Calu3 (cell line): ENCODE results near the gene KLK6. TPM values are rescaled to one million over a fixed set of nuclear protein-coding genes. Genes with fewer than 3 reads are reported as not detected.

ENCODE experiments used
- BruUV-seq: library from RNA; stranded (reverse); fragments of 400-500 nt; replicated peaks from 2 replicates; lab custom pipeline; 2021; lab: Mats Ljungman, UMichigan
- CTCF ChIA-PET: fragments of 300-600 bp; sonication (Branson Sonifier 250); formaldehyde crosslinking; loops from one replicate; lab custom pipeline; 2022; ENCODE audit warnings: antibody characterized with exemption; lab: Charles Lee
- DNase-seq: peaks from one replicate; pipeline ENCODE4 v3.0.0; 2022
- H3K27ac Mint-ChIP-seq: one replicate; pipeline ENCODE4 v1.8.0; 2022; ENCODE audit warnings: mixed read lengths; ENCODE audit not compliant: unreplicated experiment
- H3K27me3 Mint-ChIP-seq: one replicate; pipeline ENCODE4 v1.8.0; 2022; ENCODE audit warnings: mixed read lengths; ENCODE audit not compliant: unreplicated experiment
- H3K36me3 Mint-ChIP-seq: one replicate; pipeline ENCODE4 v1.8.0; 2022; ENCODE audit warnings: mild to moderate bottlenecking, moderate library complexity, mixed read lengths; ENCODE audit not compliant: insufficient read depth, unreplicated experiment
- H3K4me1 Mint-ChIP-seq: one replicate; pipeline ENCODE4 v1.8.0; 2022; ENCODE audit warnings: mild to moderate bottlenecking, low read depth, mixed read lengths; ENCODE audit not compliant: unreplicated experiment
- H3K4me3 Mint-ChIP-seq: one replicate; pipeline ENCODE4 v1.8.0; 2022; ENCODE audit warnings: mild to moderate bottlenecking, low read depth, moderate library complexity, mixed read lengths; ENCODE audit not compliant: unreplicated experiment
- H3K9me3 Mint-ChIP-seq: one replicate; pipeline ENCODE4 v1.8.0; 2022; ENCODE audit warnings: low read depth, mixed read lengths; ENCODE audit not compliant: unreplicated experiment
- intact Hi-C: fragments of 100-400 bp; cut with micrococcal nuclease; formaldehyde crosslinking; loops from one replicate; pipeline ENCODE4 v1.10.0; 2022; ENCODE audit not compliant: unreplicated experiment
- total RNA-seq: library from RNA; stranded (reverse); gene quantifications from 2 replicates; pipeline ENCODE4 v1.2.3, GENCODE V29; 2022
- TF ChIP-seq, protein P1 (sequence below): fragments of 200-600 bp; IDR thresholded peaks from one replicate; pipeline ENCODE4 v1.8.0; 2022; ENCODE audit warnings: antibody characterized with exemption; ENCODE audit not compliant: unreplicated experiment

Gene KLK6
- total RNA-seq, 1 experiment from 2014 or later = 269 TPM

DNA sequence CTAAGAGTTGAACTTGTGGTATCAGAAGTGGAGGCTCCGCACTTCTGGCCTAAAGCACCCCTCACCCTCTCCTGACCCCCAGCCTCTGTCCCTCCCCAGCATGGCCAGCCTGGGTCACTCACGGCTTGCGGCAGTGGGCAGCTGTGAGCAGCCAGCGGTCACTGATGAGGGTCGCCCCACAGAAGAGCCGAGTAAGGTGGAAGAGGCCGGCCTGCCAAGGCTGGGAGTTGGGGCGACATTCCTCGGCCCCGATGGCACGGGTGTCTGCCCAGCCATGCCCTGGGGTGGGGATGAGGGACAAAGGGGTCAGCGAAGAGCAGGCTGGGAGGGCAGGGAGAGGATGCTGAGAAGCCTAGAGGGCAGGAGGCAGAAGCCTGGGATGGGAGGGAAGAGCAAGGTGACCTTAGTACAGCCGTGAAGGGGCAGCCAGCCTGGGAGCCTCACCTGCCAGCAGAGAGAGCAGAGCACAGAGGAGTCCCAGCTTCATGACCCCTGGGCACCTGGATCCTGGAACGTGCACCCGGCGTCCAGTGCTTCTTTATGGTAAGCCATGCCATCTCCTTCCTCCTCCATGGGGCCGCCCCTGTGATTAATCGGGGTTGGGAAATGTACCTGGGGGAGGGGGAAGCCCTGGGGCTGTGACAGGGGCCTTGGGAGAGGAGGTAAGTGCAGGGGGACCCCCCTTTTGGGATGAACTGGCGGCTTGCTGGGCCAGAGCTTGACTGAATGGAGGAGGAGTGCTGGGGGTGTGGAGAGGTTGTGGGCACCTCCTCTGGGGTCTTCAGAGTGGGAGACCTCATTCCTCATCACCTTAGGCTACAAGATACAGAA, 39.9 kb upstream of the KLK6 start:
- TF ChIP-seq, protein P1, sequence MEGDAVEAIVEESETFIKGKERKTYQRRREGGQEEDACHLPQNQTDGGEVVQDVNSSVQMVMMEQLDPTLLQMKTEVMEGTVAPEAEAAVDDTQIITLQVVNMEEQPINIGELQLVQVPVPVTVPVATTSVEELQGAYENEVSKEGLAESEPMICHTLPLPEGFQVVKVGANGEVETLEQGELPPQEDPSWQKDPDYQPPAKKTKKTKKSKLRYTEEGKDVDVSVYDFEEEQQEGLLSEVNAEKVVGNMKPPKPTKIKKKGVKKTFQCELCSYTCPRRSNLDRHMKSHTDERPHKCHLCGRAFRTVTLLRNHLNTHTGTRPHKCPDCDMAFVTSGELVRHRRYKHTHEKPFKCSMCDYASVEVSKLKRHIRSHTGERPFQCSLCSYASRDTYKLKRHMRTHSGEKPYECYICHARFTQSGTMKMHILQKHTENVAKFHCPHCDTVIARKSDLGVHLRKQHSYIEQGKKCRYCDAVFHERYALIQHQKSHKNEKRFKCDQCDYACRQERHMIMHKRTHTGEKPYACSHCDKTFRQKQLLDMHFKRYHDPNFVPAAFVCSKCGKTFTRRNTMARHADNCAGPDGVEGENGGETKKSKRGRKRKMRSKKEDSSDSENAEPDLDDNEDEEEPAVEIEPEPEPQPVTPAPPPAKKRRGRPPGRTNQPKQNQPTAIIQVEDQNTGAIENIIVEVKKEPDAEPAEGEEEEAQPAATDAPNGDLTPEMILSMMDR = no peak
- no peak for DNase-seq
- no TSS peak for BruUV-seq
- H3K9me3 Mint-ChIP-seq = no peaks in the 10 kb centered on the region
- H3K36me3 Mint-ChIP-seq = peaks cover 11% of the 10 kb centered on the region
- H3K27ac Mint-ChIP-seq = no peak overlapping the region
- intact Hi-C loops = no loop called here
- H3K27me3 Mint-ChIP-seq = peaks cover 60% of the 10 kb centered on the region
- no peak overlapping the region for H3K4me3 Mint-ChIP-seq
- CTCF ChIA-PET = no interaction called here
- H3K4me1 Mint-ChIP-seq = peaks cover 25% of the 10 kb centered on the region

DNA sequence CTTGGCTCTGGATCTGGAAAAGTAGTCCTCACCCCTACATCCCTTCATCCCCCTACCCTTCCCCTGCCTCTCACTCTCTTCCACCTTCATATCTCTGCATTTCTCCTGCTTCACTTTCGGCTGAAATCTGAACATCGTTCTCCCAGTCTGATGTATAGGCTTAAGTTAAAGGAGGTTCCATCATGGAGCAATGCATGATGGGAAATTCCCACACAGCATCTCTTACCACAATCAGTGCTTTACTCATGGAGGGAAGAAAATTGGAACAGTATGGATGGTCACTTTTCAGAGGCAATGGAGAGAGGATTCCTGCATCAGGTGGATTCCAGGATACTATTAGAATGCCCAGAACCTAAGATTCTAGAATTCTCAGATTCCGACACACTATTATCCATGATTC, 38.1 kb upstream of the KLK6 start:
- Mint-ChIP-seq H3K4me3 (no peak overlapping the region), H3K4me1 (peaks cover 30% of the 10 kb centered on the region), H3K9me3 (no peaks in the 10 kb centered on the region), H3K27me3 (peaks cover 78% of the 10 kb centered on the region), H3K36me3 (peaks cover 15% of the 10 kb centered on the region), H3K27ac (no peak overlapping the region)
- no TSS peak for BruUV-seq
- DNase-seq = no peak
- intact Hi-C loops = no loop called here
- CTCF ChIA-PET = interaction anchor here (0.7 kb wide), 1 partner anchor 12 kb away, joined by 5 read pairs; no protein-coding TSS in a partner anchor
- TF ChIP-seq, protein P1 = no peak

DNA sequence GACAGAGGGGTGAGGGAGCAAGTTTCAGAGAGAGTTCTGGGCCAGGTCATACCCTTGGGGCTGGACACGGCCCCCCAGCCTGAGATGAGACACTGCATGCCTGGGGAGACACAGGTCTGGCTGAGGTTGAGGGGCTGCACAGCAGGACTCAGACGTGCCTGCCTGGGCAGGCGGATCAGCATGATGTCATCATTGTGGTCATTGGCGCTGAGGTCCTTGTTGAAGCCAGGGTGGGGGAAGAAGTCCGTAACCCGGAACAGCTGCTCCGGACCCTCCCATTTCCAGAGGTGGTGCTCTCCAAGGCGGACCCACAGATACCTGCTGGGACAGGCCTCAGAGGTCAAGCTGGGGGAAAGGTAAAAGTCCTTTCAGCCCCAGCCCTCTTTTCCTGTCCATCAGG, 37.0 kb upstream of the KLK6 start:
- H3K4me1 Mint-ChIP-seq = peaks cover 41% of the 10 kb centered on the region
- H3K27me3 Mint-ChIP-seq = peaks cover 83% of the 10 kb centered on the region
- DNase-seq = no peak
- H3K27ac Mint-ChIP-seq = no peak overlapping the region
- CTCF ChIA-PET = interaction anchor here (0.6 kb wide), 1 partner anchor 12 kb away, joined by 4 read pairs; no protein-coding TSS in a partner anchor
- H3K4me3 Mint-ChIP-seq = no peak overlapping the region
- TF ChIP-seq, protein P1 = no peak
- no TSS peak for BruUV-seq
- H3K36me3 Mint-ChIP-seq = peaks cover 22% of the 10 kb centered on the region
- intact Hi-C loops = no loop called here
- no peaks in the 10 kb centered on the region for H3K9me3 Mint-ChIP-seq

DNA sequence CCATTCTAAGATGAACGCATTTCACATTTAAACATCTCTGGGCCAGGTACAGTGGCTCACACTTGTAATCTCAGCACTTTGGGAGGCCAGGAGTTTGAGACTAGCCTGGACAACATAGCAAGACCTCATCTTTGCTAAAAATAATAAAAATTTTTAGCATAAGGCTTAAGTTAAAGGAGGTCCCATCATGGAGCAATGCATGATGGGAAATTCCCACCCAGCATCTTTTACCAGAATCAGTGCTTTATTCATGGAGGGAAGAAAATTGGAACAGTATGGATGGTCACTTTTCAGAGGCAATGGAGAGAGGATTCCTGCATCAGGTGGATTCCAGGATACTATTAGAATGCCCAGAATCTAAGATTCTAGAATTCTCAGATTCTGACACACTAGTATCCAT, 35.9 kb upstream of the KLK6 start:
- Mint-ChIP-seq H3K9me3 (no peaks in the 10 kb centered on the region), H3K27me3 (peaks cover 74% of the 10 kb centered on the region), H3K4me3 (no peak overlapping the region), H3K4me1 (peaks cover 42% of the 10 kb centered on the region), H3K27ac (no peak overlapping the region), H3K36me3 (peaks cover 22% of the 10 kb centered on the region)
- TF ChIP-seq, protein P1 = no peak
- BruUV-seq = no TSS peak
- DNase-seq = no peak
- intact Hi-C loops = no loop called here
- CTCF ChIA-PET = no interaction called here
